GM23338 (cell line): ENCODE data around the gene OLA1. TPM values are rescaled to one million over a fixed set of nuclear protein-coding genes. Genes with fewer than 3 reads are reported as not detected.
A peak's percentile ranks its signal among the peaks of the same experiment; 100 is the strongest.

ENCODE experiments used
- ATAC-seq: fragments of 200-7000 bp; cut with Tn5 transposase; 3 replicates; pipeline ENCODE4 v1.9.1; 2020
- DNase-seq: peaks from one replicate; pipeline ENCODE4 v3.0.0-alpha.2; 2015; ENCODE audit warnings: low spot score
- H2AFZ ChIP-seq: fragments of 200-600 bp; sonication (generic); 2 replicates; pipeline ENCODE4 v1.8.0; 2016; ENCODE audit warnings: antibody characterized with exemption, mild to moderate bottlenecking, moderate library complexity
- H3F3A ChIP-seq: fragments of 200-600 bp; sonication (generic); replicated peaks from 2 replicates; pipeline ENCODE4 v1.8.0; 2017; ENCODE audit warnings: antibody characterized with exemption, mixed run types, low read depth
- H3K27ac ChIP-seq: fragments of 200-600 bp; sonication (generic); 2 replicates; pipeline ENCODE4 v1.6.1; 2016; ENCODE audit warnings: low read depth
- H3K27me3 ChIP-seq: fragments of 200-600 bp; sonication (generic); 2 replicates; pipeline ENCODE4 v1.8.0; 2016; ENCODE audit warnings: mild to moderate bottlenecking, mixed run types, moderate library complexity; ENCODE audit not compliant: insufficient read depth
- H3K36me3 ChIP-seq: fragments of 200-600 bp; sonication (generic); 2 replicates; pipeline ENCODE4 v1.8.0; 2016; ENCODE audit warnings: mild to moderate bottlenecking; ENCODE audit not compliant: insufficient read depth
- H3K4me1 ChIP-seq: fragments of 200-600 bp; sonication (generic); 2 replicates; pipeline ENCODE4 v1.8.0; 2016; ENCODE audit warnings: mild to moderate bottlenecking, moderate library complexity; ENCODE audit not compliant: insufficient read depth
- H3K4me2 ChIP-seq: fragments of 200-600 bp; sonication (generic); 2 replicates; pipeline ENCODE4 v1.7.1; 2017; ENCODE audit warnings: mixed run types
- H3K4me3 ChIP-seq: fragments of 200-600 bp; sonication (generic); 2 replicates; pipeline ENCODE4 v1.6.1; 2016; ENCODE audit warnings: mixed run types
- H3K79me2 ChIP-seq: fragments of 200-600 bp; sonication (generic); replicated peaks from 2 replicates; pipeline ENCODE4 v1.8.0; 2017; ENCODE audit warnings: mild to moderate bottlenecking; ENCODE audit not compliant: insufficient read depth
- H3K9me2 ChIP-seq: fragments of 200-600 bp; sonication (generic); 2 replicates; pipeline ENCODE4 v1.8.0; 2017; ENCODE audit not compliant: insufficient read depth
- H4K20me1 ChIP-seq: fragments of 200-600 bp; sonication (generic); replicated peaks from 2 replicates; pipeline ENCODE4 v1.8.0; 2017; ENCODE audit warnings: mild to moderate bottlenecking; ENCODE audit not compliant: insufficient read depth
- H3K27ac Mint-ChIP-seq: 2 replicates; pipeline ENCODE4 v1.8.0; 2020; ENCODE audit warnings: inconsistent platforms, mild to moderate bottlenecking, moderate library complexity, mixed read lengths
- H3K27me3 Mint-ChIP-seq: 3 replicates; pipeline ENCODE4 v1.8.0; 2022; ENCODE audit warnings: low read depth, mild to moderate bottlenecking, moderate library complexity, mixed read lengths, inconsistent platforms; ENCODE audit not compliant: insufficient read depth, poor library complexity
- H3K36me3 Mint-ChIP-seq: 3 replicates; pipeline ENCODE4 v1.8.0; 2021; ENCODE audit warnings: low read depth, mild to moderate bottlenecking, inconsistent platforms, moderate library complexity, mixed read lengths
- H3K4me1 Mint-ChIP-seq: 3 replicates; pipeline ENCODE4 v1.8.0; 2020; ENCODE audit warnings: mild to moderate bottlenecking, inconsistent platforms, mixed read lengths
- H3K4me3 Mint-ChIP-seq: 3 replicates; pipeline ENCODE4 v1.8.0; 2021; ENCODE audit warnings: moderate library complexity, mild to moderate bottlenecking, inconsistent platforms, mixed read lengths
- H3K9me3 Mint-ChIP-seq: 3 replicates; pipeline ENCODE4 v1.8.0; 2020; ENCODE audit warnings: moderate library complexity, mild to moderate bottlenecking, inconsistent platforms, mixed read lengths
- CREB1 ChIP-seq: fragments of 250-450 bp; sonication (Bioruptor Pico); IDR thresholded peaks from 2 replicates; pipeline ENCODE4 v1.5.0; 2020; ENCODE audit warnings: low read depth, mild to moderate bottlenecking, moderate library complexity
- EZH2 ChIP-seq: fragments of 200-600 bp; sonication (generic); IDR thresholded peaks from one replicate; pipeline ENCODE4 v1.8.0; 2017; ENCODE audit warnings: antibody characterized with exemption, mild to moderate bottlenecking, low read depth; ENCODE audit not compliant: unreplicated experiment
- polyA plus RNA-seq: library from polyadenylated mRNA; unstranded; fragments of >200 nt; fragmentation: Nextera tagmentation; extraction: Ambion mirVana; gene quantifications from 2 replicates; pipeline ENCODE4 v1.2.1, GENCODE V29; 2016
- total RNA-seq: library from RNA; depleted of rRNA; stranded (reverse); fragments of >200 nt; shearing (Covaris generic); gene quantifications from 2 replicates; pipeline ENCODE4 v1.2.3, GENCODE V29; 2014
- TF ChIP-seq, protein P1 (sequence below): IDR thresholded peaks from 2 replicates; pipeline ENCODE4 v1.6.1; 2016; ENCODE audit warnings: antibody characterized with exemption
- TF ChIP-seq, protein P2 (sequence below): IDR thresholded peaks from one replicate; pipeline ENCODE4 v1.6.1; 2018; ENCODE audit warnings: antibody characterized with exemption; ENCODE audit not compliant: unreplicated experiment
- TF ChIP-seq, protein P3 (sequence below): fragments of 250-450 bp; sonication (Bioruptor Pico); IDR thresholded peaks from 2 replicates; pipeline ENCODE4 v1.5.0; 2020; ENCODE audit warnings: mild to moderate bottlenecking, moderate library complexity

OLA1 gene
- total and polyA plus RNA-seq, 2 experiments from 2014 or later = 104 to 242 TPM

DNA sequence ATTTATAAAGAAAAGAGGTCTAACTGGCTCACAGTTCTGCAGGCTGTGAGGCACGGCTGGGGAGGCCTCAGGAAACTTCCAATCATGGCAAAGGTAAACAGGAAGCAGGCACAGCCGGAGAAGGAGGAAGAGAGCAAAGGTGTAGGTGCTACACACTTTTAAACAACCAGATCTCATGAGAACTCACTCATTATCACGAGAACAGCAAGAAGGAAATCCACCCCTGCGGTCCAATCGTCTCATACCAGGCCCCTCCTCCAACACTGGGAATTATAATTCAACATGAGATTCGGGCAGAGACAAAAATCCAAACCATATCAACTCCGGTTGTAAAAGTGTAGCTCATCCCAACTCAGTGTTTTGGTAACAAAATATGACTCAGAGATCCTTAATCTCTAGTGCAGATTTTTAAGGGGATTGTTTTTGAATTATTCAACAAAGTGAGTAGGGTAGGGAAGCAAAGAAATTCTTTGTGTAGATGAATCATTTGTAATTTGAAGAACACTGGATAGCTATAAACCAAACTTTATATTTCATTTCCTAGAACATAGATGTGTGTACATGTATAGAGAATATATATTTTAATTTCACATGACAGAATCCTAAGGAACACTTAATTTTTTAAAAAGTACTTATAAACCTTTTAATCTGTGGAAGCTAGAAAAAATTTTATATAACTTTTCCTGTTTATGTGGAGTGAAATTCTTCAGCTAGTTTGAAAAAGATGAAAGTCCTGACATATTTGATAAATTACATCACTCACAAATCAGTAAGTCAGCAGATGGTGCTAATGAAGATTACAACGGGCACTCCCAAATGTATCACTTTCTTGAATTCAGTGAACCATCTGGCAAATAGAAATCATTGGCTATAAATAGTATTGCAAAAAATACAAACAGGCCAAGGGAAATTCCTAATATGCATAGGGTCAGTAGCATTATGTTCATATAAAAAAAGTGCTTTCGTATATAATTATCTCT lies 130.1 kb downstream of the OLA1 start:
- Mint-ChIP-seq H3K27ac (peak overlapping the region; percentile 93), H3K9me3 (no peaks in the 10 kb centered on the region), H3K27me3 (no peaks in the 10 kb centered on the region), H3K36me3 (peaks cover 3% of the 10 kb centered on the region; the same call in 1 of the 3 replicates), H3K4me3 (peak overlapping the region; percentile 32), H3K4me1 (peaks cover 68% of the 10 kb centered on the region)
- Histone ChIP-seq H3K79me2 (peaks cover 9% of the 10 kb centered on the region; the same call in 1 of the 2 replicates), H3K36me3 (no peaks in the 10 kb centered on the region), H3K4me3 (peak overlapping the region; percentile 12; the same call in 1 of the 2 replicates), H3K4me1 (peaks cover 88% of the 10 kb centered on the region), H3F3A (no peaks in the 10 kb centered on the region), H3K4me2 (peak overlapping the region; percentile 60), H2AFZ (no peak overlapping the region), H4K20me1 (no peaks in the 10 kb centered on the region), H3K27me3 (no peaks in the 10 kb centered on the region), H3K9me2 (no peaks in the 10 kb centered on the region), H3K27ac (peak overlapping the region; percentile 85)
- TF ChIP-seq, protein P1, sequence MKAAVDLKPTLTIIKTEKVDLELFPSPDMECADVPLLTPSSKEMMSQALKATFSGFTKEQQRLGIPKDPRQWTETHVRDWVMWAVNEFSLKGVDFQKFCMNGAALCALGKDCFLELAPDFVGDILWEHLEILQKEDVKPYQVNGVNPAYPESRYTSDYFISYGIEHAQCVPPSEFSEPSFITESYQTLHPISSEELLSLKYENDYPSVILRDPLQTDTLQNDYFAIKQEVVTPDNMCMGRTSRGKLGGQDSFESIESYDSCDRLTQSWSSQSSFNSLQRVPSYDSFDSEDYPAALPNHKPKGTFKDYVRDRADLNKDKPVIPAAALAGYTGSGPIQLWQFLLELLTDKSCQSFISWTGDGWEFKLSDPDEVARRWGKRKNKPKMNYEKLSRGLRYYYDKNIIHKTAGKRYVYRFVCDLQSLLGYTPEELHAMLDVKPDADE = peak; percentile 68
- TF ChIP-seq, protein P2, sequence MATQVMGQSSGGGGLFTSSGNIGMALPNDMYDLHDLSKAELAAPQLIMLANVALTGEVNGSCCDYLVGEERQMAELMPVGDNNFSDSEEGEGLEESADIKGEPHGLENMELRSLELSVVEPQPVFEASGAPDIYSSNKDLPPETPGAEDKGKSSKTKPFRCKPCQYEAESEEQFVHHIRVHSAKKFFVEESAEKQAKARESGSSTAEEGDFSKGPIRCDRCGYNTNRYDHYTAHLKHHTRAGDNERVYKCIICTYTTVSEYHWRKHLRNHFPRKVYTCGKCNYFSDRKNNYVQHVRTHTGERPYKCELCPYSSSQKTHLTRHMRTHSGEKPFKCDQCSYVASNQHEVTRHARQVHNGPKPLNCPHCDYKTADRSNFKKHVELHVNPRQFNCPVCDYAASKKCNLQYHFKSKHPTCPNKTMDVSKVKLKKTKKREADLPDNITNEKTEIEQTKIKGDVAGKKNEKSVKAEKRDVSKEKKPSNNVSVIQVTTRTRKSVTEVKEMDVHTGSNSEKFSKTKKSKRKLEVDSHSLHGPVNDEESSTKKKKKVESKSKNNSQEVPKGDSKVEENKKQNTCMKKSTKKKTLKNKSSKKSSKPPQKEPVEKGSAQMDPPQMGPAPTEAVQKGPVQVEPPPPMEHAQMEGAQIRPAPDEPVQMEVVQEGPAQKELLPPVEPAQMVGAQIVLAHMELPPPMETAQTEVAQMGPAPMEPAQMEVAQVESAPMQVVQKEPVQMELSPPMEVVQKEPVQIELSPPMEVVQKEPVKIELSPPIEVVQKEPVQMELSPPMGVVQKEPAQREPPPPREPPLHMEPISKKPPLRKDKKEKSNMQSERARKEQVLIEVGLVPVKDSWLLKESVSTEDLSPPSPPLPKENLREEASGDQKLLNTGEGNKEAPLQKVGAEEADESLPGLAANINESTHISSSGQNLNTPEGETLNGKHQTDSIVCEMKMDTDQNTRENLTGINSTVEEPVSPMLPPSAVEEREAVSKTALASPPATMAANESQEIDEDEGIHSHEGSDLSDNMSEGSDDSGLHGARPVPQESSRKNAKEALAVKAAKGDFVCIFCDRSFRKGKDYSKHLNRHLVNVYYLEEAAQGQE = no peak
- ATAC-seq = peak; percentile 68
- DNase-seq = peak; percentile 53

DNA sequence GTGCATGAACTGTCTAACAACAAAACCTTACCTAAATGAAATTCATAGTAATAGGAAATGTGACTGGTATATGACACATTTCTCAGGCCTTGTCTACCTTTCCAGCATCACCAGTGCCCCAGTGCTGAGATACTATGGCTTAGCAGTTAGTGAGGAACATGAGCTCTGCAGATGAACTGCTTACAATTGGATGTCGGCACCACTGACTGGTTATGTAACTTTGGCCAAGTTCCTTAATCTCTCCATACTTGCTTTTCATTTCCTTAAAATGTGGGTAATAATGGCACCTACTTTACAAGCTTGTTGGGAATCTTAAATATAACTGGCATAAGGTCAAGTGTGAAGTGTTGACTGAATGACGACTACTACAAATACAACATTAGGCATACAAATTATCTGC lies 136.3 kb downstream of the OLA1 start:
- peaks cover 5% of the 10 kb centered on the region; the same call in 1 of the 2 replicates for H3K79me2 ChIP-seq
- H4K20me1 ChIP-seq = no peaks in the 10 kb centered on the region
- Mint-ChIP-seq H3K27ac (no peak overlapping the region), H3K36me3 (peaks cover 3% of the 10 kb centered on the region; the same call in 1 of the 3 replicates), H3K4me1 (peaks cover 30% of the 10 kb centered on the region), H3K9me3 (no peaks in the 10 kb centered on the region), H3K27me3 (peaks cover 4% of the 10 kb centered on the region), H3K4me3 (no peak overlapping the region)
- no peaks in the 10 kb centered on the region for H3K27me3 ChIP-seq
- H2AFZ ChIP-seq = no peak overlapping the region
- H3F3A ChIP-seq = no peaks in the 10 kb centered on the region
- DNase-seq (no peak), ATAC-seq (no peak)
- H3K36me3 ChIP-seq = no peaks in the 10 kb centered on the region
- no peak overlapping the region for H3K4me2 ChIP-seq
- H3K4me1 ChIP-seq = peaks cover 30% of the 10 kb centered on the region
- no peak overlapping the region for H3K27ac ChIP-seq
- H3K9me2 ChIP-seq = no peaks in the 10 kb centered on the region
- H3K4me3 ChIP-seq = no peak overlapping the region
- no peak for TF ChIP-seq EZH2
- TF ChIP-seq CREB1 (CRISPR knock-in tag) = no peak
- TF ChIP-seq, protein P1 = no peak
- TF ChIP-seq, protein P3, sequence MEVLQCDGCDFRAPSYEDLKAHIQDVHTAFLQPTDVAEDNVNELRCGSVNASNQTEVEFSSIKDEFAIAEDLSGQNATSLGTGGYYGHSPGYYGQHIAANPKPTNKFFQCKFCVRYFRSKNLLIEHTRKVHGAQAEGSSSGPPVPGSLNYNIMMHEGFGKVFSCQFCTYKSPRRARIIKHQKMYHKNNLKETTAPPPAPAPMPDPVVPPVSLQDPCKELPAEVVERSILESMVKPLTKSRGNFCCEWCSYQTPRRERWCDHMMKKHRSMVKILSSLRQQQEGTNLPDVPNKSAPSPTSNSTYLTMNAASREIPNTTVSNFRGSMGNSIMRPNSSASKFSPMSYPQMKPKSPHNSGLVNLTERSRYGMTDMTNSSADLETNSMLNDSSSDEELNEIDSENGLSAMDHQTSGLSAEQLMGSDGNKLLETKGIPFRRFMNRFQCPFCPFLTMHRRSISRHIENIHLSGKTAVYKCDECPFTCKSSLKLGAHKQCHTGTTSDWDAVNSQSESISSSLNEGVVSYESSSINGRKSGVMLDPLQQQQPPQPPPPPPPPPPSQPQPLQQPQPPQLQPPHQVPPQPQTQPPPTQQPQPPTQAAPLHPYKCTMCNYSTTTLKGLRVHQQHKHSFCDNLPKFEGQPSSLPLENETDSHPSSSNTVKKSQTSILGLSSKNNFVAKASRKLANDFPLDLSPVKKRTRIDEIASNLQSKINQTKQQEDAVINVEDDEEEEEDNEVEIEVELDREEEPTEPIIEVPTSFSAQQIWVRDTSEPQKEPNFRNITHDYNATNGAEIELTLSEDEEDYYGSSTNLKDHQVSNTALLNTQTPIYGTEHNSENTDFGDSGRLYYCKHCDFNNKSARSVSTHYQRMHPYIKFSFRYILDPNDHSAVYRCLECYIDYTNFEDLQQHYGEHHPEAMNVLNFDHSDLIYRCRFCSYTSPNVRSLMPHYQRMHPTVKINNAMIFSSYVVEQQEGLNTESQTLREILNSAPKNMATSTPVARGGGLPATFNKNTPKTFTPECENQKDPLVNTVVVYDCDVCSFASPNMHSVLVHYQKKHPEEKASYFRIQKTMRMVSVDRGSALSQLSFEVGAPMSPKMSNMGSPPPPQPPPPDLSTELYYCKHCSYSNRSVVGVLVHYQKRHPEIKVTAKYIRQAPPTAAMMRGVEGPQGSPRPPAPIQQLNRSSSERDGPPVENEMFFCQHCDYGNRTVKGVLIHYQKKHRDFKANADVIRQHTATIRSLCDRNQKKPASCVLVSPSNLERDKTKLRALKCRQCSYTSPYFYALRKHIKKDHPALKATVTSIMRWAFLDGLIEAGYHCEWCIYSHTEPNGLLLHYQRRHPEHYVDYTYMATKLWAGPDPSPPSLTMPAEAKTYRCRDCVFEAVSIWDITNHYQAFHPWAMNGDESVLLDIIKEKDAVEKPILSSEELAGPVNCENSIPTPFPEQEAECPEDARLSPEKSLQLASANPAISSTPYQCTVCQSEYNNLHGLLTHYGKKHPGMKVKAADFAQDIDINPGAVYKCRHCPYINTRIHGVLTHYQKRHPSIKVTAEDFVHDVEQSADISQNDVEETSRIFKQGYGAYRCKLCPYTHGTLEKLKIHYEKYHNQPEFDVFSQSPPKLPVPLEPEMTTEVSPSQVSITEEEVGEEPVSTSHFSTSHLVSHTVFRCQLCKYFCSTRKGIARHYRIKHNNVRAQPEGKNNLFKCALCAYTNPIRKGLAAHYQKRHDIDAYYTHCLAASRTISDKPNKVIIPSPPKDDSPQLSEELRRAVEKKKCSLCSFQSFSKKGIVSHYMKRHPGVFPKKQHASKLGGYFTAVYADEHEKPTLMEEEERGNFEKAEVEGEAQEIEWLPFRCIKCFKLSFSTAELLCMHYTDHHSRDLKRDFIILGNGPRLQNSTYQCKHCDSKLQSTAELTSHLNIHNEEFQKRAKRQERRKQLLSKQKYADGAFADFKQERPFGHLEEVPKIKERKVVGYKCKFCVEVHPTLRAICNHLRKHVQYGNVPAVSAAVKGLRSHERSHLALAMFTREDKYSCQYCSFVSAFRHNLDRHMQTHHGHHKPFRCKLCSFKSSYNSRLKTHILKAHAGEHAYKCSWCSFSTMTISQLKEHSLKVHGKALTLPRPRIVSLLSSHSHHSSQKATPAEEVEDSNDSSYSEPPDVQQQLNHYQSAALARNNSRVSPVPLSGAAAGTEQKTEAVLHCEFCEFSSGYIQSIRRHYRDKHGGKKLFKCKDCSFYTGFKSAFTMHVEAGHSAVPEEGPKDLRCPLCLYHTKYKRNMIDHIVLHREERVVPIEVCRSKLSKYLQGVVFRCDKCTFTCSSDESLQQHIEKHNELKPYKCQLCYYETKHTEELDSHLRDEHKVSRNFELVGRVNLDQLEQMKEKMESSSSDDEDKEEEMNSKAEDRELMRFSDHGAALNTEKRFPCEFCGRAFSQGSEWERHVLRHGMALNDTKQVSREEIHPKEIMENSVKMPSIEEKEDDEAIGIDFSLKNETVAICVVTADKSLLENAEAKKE (CRISPR knock-in tag) = no peak
